Measurements from ENCODE around the gene STPG4. TPM values are rescaled to one million over a fixed set of nuclear protein-coding genes. Genes with fewer than 3 reads are reported as not detected.
"Not testable (repeated sequence)": the region's sequence is repeated elsewhere in the genome, so short reads cannot be mapped to it uniquely, and the experiment has no call there.

STPG4 gene
- total and polyA plus RNA-seq, 12 donors: 0.06 to 0.45 (median 0.44) TPM; not detected in 9

GRCh38 chr2:47187069-47187468 is 32.0 kb upstream of the STPG4 start:
- Histone ChIP-seq H3K9me3 (no peaks in the 10 kb centered on the region), H3K27ac (no peak overlapping the region), H3K36me3 (no peaks in the 10 kb centered on the region), H3K27me3 (no peaks in the 10 kb centered on the region), H3K4me1 (peaks cover 0 to 8% (median 5%) of the 10 kb centered on the region in 9 donors), H3K4me3 (no peak overlapping the region)
- ATAC-seq (no peak), DNase-seq (no peak)
- TF ChIP-seq, protein P1, sequence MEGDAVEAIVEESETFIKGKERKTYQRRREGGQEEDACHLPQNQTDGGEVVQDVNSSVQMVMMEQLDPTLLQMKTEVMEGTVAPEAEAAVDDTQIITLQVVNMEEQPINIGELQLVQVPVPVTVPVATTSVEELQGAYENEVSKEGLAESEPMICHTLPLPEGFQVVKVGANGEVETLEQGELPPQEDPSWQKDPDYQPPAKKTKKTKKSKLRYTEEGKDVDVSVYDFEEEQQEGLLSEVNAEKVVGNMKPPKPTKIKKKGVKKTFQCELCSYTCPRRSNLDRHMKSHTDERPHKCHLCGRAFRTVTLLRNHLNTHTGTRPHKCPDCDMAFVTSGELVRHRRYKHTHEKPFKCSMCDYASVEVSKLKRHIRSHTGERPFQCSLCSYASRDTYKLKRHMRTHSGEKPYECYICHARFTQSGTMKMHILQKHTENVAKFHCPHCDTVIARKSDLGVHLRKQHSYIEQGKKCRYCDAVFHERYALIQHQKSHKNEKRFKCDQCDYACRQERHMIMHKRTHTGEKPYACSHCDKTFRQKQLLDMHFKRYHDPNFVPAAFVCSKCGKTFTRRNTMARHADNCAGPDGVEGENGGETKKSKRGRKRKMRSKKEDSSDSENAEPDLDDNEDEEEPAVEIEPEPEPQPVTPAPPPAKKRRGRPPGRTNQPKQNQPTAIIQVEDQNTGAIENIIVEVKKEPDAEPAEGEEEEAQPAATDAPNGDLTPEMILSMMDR (IDR thresholded peaks at IDR 0.05): no peak
- intact Hi-C loops (cut with DNase I): loop anchor here in 2 of 10 donors (5.0 to 10.0 kb wide), 2 partner anchors 45 to 138 kb away; no protein-coding TSS in a partner anchor
- 87 to 91% methylated on average over 4 of the region's 4 CpGs for WGBS, 2 donors

DNA sequence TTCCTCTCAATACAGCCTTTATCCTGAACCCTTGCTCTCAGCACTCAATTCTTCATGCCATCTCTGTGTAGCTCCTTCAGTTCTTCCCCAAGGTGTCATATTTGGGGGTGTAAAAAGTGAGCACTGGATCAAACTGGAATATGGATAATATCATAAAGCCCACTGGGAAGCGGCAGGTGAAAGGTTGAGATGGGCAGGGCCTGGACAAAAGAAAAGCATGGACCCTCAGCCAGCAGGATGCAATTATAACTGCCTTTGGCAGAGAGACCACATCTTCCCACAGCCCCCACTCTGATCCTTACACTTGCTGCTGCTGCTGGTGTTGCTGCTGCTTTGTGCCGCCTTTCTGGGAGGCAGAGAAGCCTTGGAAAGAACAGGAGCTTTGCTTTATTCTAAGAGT is 31.2 kb upstream of the STPG4 start:
- intact Hi-C loops (cut with DNase I): loop anchor here in 2 of 10 donors (5.0 to 10.0 kb wide), 2 partner anchors 46 to 138 kb away; no protein-coding TSS in a partner anchor
- Histone ChIP-seq H3K4me1 (peaks cover 0 to 5% (median 0%) of the 10 kb centered on the region in 9 donors), H3K4me3 (no peak overlapping the region), H3K27ac (no peak overlapping the region), H3K27me3 (no peaks in the 10 kb centered on the region), H3K36me3 (no peaks in the 10 kb centered on the region), H3K9me3 (no peaks in the 10 kb centered on the region)
- whole genome bisulfite sequencing, 2 donors: 92 to 100% methylated on average over 2 of the region's 2 CpGs
- TF ChIP-seq, protein P1 (IDR thresholded peaks at IDR 0.05): no peak
- no peak for ATAC-seq
- no peak for DNase-seq

DNA sequence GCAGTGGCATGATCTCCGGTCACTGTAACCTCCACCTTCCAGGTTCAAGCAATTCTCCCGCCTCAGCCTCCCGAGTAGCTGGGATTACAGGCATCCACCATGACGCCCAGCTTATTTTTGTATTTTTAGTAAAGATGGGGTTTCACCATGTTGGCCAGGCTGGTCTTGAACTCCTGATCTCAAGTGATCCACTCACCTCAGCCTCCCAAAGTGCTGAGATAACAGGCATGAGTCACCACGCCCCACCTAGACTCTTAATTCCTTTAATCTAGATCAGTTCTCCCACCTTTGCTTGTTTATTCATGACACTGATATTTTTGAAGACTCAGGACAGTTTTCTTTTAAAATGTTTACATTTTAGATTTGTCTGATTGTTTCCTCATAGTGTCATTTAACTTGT is 30.0 kb upstream of the STPG4 start:
- H3K27ac ChIP-seq, H3K4me1 ChIP-seq, ATAC-seq, H3K4me3 ChIP-seq, DNase-seq, H3K27me3 ChIP-seq, H3K9me3 ChIP-seq, H3K36me3 ChIP-seq: not testable (repeated sequence)
- intact Hi-C loops (cut with DNase I): loop anchor here in 2 of 10 donors (5.0 to 10.0 kb wide), 2 partner anchors 47 to 140 kb away; no protein-coding TSS in a partner anchor
- WGBS, 2 donors: 78 to 86% methylated on average over 5 of the region's 5 CpGs

DNA sequence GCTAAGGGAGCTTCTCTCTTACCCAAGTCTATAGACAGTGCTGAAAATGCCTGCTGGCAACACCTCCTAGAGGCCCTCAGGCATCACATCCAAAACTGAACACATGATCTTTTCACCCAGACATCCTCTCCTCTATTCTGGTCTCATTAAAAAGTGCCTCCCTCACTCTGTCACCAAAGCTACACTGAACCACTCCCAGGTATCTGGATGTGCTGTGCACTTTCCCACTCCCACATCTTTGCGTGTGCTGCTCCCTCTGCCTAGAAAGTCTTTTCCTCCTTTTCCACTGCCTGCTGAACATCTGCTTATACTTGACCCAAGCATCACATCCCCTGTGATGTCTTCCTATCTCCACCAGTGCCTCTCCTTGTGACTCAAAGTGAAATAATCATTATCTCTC is 26.1 kb upstream of the STPG4 start:
- no peaks in the 10 kb centered on the region for H3K27me3 ChIP-seq
- no peaks in the 10 kb centered on the region for H3K9me3 ChIP-seq
- no peak for DNase-seq
- TF ChIP-seq, protein P1 (IDR thresholded peaks at IDR 0.05): no peak
- no peaks in the 10 kb centered on the region for H3K36me3 ChIP-seq
- intact Hi-C loops (cut with DNase I): loop anchor here in 1 of 10 donors (10.0 kb wide), 1 partner anchor 144 kb away; no protein-coding TSS in a partner anchor
- no peak for ATAC-seq
- H3K27ac ChIP-seq: no peak overlapping the region
- H3K4me1 ChIP-seq: peaks cover 0 to 8% (median 5%) of the 10 kb centered on the region in 9 donors
- 94 to 100% methylated on average over 1 of the region's 1 CpG for WGBS, 2 donors
- no peak overlapping the region for H3K4me3 ChIP-seq

DNA sequence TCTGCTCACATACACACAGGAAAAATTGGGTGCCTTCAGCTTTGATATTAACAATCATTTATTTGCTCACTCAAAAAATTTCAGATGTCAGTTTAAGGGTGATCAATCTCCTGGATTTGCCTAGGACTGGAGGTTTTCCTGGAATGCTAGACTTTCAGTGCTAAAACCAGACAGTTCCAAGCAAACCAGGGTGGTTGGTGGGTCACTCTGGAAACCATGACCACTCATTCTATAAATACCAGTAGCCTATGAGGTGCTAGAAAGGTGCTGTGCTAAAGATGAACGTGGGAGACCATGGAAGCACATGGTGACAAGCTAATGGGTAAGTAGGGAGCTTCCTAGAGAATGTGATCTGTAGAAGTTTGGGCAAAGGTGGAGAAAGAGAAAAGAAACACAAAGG is 25.4 kb upstream of the STPG4 start:
- 80 to 89% methylated on average over 1 of the region's 1 CpG for WGBS, 2 donors
- Histone ChIP-seq H3K27me3 (no peaks in the 10 kb centered on the region), H3K36me3 (no peaks in the 10 kb centered on the region), H3K9me3 (no peaks in the 10 kb centered on the region), H3K27ac (no peak overlapping the region), H3K4me1 (peaks cover 0 to 8% (median 5%) of the 10 kb centered on the region in 9 donors), H3K4me3 (no peak overlapping the region)
- DNase-seq: no peak
- intact Hi-C loops (cut with DNase I): loop anchor here in 1 of 10 donors (10.0 kb wide), 1 partner anchor 144 kb away; no protein-coding TSS in a partner anchor
- no peak for ATAC-seq
- TF ChIP-seq, protein P1 (IDR thresholded peaks at IDR 0.05): no peak

Measured in heart right ventricle (tissue), 16 donors.